HG02885 (cell line): ENCODE measurements around the gene MCHR1.

Experiments used
- ATAC-seq: cut with Tn5 transposase; IDR thresholded peaks from one replicate; pipeline ENCODE4 v1.9.1; 2021; ENCODE audit warnings: mild to moderate bottlenecking; ENCODE audit not compliant: unreplicated experiment, poor library complexity

MCHR1 gene

DNA sequence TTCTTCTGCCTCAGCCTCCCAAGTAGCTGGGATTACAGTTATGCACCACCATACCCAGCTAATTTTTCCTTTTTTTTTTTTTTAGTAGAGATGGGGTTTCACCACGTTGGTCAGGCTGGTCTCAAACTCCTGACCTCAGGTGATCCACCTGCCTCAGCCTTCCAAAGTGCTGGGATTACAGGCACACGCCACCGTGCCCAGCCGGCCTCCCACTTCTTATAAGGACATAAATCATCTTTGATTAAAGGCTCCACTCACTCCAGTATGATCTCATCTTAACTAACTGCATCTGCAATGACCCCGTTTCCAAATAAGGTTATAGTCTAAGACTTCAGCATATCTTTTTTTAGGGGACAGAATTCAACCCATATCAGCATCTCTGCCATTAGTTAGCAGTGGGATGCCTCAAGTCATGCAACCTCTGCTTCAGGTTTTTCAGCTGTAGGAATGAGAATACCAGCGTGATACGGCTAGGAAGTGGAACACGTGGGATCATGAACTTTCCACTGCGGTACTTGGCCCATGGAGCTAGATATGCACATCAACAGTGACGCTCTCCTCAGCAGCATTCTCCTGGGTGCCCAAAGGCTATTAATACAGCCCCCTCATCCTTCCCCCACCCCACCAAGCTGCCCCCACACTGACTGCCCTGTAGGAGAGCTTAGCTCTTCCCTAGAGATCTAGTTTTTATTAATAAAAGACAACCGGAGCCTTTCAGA, 41.4 kb downstream of the MCHR1 start:
- ATAC-seq: no peak

DNA sequence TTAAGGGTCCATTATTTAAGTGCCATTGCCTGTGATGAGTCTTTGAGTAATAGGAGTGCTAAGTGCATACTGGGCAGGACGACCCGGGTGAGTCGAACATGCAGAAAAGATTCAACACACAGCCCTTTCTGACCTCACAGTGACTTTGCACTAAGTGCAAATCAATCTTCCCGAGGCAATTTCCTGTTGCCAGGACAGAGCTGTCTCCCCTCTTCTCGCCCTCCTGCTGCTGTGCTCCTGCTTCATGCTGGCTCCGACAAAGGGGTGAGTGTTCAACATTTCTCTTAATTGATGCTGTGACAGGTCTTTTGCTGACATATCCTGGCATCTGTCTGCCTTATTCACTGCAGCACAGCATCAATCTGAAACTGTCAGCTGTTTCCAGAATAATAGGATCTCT, 42.0 kb downstream of the MCHR1 start:
- ATAC-seq: no peak

DNA sequence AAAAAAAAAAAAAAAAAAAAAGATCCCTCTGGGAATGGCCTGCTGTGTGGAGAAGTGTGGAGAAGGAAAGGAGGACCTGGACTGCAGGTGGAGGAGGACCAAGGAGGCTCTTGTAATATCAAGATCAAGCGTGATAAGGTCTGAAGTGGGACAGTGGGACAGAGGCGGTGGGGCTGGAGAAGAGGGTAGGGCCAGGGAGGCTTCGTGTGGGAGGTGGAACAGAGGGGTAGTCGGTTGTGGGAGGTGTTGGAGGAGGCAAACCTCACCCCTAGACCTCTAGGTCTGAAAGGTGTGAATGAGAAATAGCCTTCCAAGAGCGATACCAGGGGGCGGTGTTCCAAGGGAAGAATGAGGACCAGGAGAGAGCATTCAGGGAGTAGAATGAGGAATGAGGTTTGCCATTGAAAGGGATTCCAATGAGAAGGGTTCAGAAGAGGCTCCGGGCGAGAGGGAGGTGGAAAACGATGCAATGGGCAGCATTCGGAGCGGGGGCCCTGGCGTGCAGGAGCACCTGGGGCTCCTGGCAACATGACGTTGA, 44.2 kb downstream of the MCHR1 start:
- ATAC-seq: no peak

DNA sequence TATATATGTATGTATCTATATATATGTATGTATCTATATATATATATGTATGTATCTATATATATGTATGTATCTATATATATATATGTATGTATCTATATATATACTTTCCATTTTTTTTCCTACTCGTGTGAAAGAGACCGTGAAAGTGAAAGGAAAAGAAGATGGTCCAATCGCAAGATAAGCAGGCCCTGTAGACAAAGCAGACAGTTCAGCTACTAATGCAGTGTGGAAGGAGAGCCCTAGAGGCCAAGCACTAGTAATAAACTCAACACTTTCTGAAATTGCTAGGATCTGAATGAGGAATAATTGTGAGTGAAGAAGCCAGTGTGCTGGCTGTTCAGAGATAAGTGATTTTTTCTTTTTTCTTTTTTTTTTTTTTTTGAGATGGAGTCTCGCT, 47.2 kb downstream of the MCHR1 start:
- no peak for ATAC-seq

DNA sequence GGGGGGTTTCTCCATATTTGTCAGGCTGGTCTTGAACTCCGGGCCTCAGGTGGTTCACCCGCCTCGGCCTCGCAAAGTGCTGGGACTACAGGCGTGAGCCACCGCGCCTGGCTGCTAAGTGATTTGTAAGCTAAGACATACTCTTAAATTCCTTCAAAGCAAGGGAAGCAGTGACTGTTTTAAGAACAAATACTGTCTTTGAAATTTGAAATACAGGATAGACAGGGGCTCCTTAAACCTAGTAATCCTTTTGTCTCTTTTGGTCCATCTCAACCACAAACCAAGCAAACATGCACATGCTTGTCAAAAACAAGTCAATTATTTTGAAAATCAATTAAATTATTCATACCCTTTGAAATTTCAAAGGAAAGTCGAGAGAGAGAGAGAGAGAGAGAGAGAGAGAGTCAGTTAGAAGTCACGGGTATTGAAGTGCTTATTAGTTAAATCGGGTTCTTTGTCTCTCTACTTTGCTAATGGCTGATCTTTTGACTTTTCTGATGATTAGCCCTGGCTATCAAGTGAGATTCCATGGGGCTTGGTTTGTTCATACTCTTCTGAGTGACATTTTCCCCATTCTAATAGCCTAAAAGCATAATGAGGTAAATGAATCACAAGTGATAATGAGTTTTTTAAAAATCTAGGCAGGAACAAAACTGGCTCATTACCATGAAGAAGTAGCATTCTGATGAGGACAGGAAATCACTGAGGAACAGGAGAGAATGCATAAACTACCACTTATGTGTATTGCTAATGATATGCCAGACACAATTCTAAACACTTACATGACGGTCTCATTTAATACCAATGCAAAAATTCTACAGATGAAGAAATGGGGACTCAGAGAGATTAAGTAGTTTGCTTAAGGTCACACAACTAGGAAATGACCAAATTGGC, 48.0 kb downstream of the MCHR1 start:
- no peak for ATAC-seq

DNA sequence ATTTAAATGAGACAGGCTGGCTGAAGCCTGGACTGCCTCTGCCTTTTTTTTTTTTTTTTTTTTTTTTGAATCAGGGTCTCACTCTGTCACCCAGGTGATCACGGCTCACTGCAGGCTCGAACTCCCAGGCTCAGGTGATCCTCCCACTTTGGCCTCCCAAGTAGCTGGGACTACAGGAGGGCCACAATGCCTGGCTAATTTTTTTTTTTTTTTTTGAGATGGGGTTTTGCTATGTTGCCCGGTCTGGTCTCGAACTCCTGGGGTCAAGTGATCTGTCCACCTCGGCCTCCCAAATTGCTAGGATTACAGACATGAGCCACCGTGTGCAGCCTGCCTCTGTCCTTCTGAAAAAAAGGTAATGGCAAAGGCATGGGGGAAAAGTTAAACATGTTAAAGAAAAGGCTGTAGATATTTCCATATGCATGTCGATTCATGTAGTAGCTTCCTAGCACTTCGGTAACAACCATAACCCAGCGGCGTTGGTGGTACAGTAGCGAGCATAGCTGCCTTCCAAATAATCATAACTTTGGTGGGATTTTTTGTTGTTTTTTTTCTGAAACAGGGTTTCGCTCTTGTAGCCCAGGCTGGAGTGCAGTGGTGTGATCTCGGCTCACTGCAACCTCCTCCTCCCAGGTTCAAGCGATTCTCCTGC, 48.8 kb downstream of the MCHR1 start:
- no peak for ATAC-seq

DNA sequence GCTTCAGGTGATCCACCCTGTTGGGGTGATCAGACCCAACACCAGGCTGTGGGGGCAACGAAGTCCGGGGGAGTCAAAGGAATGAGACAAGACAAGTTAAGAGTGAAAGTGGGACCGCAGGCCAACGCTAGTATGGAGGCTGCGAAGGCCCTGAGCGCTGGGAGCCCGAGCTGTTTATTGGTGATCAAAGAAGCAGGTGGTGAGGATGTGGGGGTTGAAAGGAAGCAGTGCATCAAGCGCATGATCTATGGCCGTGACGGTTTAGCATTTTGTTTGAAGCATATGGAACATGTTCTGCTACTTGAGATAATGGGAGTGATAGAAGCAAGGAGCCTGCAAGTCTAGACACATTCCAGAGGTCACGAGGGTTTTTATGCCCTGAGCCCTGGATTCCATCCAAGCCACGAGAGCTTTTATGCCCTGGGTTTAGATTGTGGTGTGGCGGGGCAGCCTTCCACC, 49.5 kb downstream of the MCHR1 start:
- ATAC-seq: no peak

DNA sequence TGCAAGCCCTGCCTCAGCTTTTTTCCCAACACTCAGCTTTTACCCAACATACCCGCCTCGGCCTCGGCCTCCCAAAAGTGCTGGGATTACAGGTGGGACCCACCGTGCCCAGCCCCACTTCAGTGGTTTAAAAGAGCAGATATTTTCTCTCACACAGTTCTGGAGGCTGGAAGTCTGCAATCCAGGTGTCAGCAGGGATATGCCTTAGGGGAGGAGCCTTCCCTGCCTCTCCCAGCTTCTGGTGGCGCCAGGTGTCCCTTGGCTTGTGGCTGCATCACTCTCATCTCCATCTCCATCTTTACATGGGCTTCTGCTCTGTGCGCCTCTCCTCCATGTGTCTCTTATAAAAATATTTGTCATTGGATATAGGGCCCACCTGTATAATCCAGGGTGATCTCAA, 50.0 kb downstream of the MCHR1 start:
- no peak for ATAC-seq
